DND-41 (cell line): ENCODE results near the gene KLHL36.

Experiments used
- EZH2 ChIP-seq: IDR thresholded peaks from 3 replicates; pipeline ENCODE4 v1.6.1; 2012; ENCODE audit warnings: borderline replicate concordance, low read depth, mild to moderate bottlenecking, moderate library complexity, low read length, inconsistent platforms; ENCODE audit not compliant: severe bottlenecking
- TF ChIP-seq, protein P1 (sequence below): IDR thresholded peaks from 2 replicates; pipeline ENCODE4 v1.5.1; 2012; ENCODE audit warnings: borderline replicate concordance, low read length, moderate library complexity, mild to moderate bottlenecking; ENCODE audit not compliant: poor library complexity, severe bottlenecking; ENCODE audit errors: extremely low read depth

- TF ChIP-seq, protein P1, sequence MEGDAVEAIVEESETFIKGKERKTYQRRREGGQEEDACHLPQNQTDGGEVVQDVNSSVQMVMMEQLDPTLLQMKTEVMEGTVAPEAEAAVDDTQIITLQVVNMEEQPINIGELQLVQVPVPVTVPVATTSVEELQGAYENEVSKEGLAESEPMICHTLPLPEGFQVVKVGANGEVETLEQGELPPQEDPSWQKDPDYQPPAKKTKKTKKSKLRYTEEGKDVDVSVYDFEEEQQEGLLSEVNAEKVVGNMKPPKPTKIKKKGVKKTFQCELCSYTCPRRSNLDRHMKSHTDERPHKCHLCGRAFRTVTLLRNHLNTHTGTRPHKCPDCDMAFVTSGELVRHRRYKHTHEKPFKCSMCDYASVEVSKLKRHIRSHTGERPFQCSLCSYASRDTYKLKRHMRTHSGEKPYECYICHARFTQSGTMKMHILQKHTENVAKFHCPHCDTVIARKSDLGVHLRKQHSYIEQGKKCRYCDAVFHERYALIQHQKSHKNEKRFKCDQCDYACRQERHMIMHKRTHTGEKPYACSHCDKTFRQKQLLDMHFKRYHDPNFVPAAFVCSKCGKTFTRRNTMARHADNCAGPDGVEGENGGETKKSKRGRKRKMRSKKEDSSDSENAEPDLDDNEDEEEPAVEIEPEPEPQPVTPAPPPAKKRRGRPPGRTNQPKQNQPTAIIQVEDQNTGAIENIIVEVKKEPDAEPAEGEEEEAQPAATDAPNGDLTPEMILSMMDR = no peak
- TF ChIP-seq EZH2 = no peak
These were observed 46.7 kb downstream of the KLHL36 start for GRCh38 chr16:84694980-84695379.
